GM18861 (cell line): Measurements from ENCODE around the gene GIPC2.
"Not testable (repeated sequence)": the region's sequence is repeated elsewhere in the genome, so short reads cannot be mapped to it uniquely, and the experiment has no call there.

ENCODE experiments used
- ATAC-seq: cut with Tn5 transposase; IDR thresholded peaks from one replicate; pipeline ENCODE4 v1.9.1; 2021; ENCODE audit not compliant: unreplicated experiment

Gene GIPC2

DNA sequence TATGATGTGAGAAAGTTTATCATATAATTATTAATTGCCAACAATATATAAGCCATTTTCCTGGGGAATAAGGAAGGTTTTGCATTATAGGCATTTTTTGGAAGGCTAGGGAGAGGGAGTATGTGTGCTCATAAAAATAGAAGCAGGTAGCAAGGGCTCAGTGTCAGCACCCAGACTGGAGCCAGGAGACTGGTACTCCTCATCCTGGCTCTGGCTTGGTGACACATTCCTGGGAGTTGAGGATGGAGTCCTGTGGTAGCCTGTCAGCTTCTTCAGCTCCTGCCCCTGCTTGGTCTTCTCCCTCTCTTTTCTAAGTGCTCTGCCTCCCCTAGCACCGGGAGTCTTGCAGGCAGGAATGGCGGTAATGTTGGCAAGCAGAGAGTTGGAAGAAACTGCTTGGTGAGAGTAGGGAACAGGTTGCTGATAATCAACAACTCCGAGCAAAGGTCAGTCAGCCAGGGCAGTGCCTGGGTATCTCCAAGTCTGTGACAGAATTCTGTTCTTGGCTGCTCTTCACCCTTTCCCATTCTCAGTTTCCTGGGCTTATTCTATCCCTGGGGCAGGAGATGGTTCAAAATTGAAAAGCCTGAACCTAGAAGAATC is 23.0 kb downstream of the GIPC2 start:
- no peak for ATAC-seq

DNA sequence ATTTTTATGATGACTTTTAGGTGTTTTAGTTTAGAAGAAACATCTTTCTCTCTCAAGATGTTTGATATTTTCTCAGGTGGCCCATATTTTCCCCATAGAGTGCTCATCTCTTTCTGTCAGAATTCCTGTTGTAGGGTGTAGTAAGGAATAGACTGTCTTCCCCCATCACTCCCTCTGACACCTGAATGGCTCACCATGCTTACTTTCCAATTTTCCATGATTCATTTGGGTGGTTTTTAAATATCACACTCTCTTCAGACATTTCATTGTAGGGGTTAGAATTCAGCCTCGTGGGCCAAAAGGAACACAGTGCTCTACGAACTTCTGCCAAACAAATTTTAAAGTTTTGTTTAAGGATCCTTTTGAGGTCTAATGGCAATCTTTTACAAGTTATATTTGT is 24.0 kb downstream of the GIPC2 start:
- no peak for ATAC-seq

- no peak for ATAC-seq
Observed at GRCh38 chr1:78070210-78070609, 24.4 kb downstream of the GIPC2 start.

GRCh38 chr1:78070758-78071157 is 25.0 kb downstream of the GIPC2 start:
- no peak for ATAC-seq

- no peak for ATAC-seq
Observed at GRCh38 chr1:78071696-78072095, 25.9 kb downstream of the GIPC2 start.

- ATAC-seq: no peak
Observed at GRCh38 chr1:78072216-78072615, 26.4 kb downstream of the GIPC2 start.

DNA sequence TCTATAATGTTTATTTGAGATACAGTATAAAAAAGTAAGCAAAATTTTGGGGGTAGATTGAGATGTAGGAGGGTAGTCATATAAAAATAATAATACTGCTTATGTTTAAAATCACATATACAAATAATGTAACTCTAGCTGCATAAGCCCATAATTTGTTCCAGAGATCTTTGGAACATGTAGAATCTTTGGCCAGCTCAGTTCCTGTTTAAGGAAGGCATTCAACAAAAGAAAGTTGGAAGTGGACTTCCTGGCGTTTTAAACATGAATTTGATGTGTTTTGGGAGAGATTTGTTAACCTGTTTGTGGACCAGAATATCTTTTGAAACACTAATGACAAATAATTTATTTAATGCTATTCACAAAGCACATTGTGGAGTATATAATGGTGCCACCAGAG is 27.7 kb downstream of the GIPC2 start:
- ATAC-seq: no peak

DNA sequence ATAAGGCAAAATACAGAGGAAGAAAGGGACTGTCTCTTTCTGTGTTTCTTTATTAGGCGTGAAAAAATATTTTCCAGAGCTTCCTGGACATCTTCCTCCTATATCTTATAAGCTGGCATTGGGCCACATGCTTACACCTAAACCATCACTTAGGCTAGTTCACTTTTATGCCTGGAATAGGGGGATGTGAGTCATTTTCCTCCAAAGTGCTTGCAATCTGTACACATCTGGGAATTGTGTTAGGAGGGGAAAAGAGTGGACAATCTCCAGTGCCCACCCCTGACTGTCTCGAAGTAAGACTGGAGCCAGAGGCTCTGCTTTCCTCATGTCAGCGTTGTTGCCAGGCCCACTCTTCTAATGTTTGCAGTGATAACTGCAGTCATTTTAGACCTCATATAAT is 29.9 kb downstream of the GIPC2 start:
- no peak for ATAC-seq

DNA sequence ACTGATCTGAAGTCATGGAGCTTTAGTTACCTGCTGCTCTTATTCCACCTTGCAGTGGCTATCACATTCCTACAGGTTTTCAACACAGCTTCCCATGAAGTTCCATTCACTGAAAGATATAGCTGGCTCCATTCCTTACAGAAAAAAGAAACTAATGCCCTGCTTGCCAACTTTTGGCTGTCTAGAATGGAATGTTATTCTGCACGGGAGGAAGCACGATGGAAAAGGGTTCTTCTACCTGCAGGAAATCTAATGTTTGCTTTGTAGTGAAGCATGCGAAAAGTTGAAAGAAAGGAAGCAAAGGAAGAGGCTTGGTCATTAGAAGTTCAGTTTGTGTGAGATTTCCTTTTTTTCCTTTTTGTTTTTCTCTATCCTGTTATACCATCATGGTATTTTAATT is 32.6 kb downstream of the GIPC2 start:
- no peak for ATAC-seq

DNA sequence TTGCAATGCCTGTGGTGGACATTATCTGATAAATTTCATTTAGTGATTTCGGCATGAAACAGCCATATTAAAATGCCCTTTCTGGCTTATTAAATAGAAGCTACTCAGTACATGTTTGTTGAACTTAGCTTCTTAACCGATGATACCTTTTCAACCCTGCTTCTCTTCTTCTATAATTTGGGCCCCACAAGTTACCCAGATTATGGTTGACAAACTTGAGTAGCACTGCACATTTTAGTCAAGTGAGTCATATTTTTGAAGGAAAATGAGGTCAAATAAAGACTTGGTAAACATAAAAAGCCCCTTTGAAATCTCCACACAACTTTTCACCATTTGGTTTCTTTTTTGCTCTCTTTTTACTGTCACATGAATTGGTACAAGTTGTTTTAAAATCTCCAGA is 33.8 kb downstream of the GIPC2 start:
- no peak for ATAC-seq

DNA sequence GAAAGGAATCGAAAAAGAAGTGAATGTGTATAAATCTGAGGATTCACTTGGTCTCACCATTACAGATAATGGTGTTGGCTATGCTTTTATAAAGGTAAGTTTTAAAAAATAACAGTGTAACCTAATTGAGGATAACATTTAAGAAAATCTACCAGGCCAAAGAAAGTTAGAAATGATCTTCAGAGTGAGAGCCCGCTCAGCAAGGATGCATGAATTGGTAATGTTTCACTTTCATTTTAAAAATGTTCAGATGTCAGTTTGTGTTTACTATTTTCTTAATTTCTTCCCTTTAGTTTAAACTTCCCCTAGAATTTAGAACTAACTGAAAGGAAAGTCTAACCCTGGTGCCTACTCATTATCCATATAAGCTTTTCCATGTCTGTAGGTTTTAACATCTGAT is 35.0 kb downstream of the GIPC2 start:
- peak; percentile 41 for ATAC-seq

- no peak for ATAC-seq
Observed at GRCh38 chr1:78081980-78082860, 36.5 kb downstream of the GIPC2 start.

DNA sequence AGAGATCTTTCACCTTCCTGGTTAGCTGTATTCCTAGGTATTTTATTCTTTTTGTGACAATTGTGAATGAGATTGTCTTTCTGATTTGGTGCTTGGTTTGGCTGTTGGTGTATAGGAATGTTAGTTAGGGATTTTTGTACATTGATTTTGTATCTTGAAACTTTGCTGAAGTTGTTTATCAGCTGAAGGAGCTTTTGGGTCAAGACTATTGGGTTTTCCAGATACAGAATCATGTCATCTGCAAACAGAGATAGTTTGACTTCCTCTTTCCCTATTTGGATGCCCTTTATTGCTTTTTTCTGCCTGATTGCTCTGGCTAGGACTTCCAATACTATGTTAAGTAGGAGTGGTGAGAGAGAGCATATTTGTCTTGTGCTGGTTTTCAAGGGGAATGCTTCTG is 38.9 kb downstream of the GIPC2 start:
- not testable (repeated sequence) for ATAC-seq

GRCh38 chr1:78086697-78087096 is 40.9 kb downstream of the GIPC2 start:
- no peak for ATAC-seq

DNA sequence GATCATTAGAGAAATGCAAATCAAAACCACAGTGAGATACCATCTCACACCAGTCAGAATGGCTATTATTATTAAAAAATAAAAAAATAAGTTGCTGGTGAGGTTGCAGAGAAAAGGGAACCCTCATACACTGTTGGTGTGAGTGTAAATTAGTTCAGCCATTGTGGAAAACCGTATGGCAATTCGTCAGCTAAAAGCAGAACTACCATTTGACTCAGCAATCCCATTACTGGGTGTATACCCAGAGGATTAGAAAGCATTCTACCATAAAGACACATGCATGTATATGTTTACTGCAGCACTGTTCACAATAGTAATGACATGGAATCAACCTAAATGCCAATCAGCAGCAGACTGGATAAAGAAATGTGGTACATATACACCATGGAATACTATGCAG is 42.2 kb downstream of the GIPC2 start:
- no peak for ATAC-seq

- no peak for ATAC-seq
Observed at GRCh38 chr1:78088486-78088885, 42.7 kb downstream of the GIPC2 start.

- ATAC-seq: no peak
Observed at GRCh38 chr1:78089010-78089409, 43.2 kb downstream of the GIPC2 start.

DNA sequence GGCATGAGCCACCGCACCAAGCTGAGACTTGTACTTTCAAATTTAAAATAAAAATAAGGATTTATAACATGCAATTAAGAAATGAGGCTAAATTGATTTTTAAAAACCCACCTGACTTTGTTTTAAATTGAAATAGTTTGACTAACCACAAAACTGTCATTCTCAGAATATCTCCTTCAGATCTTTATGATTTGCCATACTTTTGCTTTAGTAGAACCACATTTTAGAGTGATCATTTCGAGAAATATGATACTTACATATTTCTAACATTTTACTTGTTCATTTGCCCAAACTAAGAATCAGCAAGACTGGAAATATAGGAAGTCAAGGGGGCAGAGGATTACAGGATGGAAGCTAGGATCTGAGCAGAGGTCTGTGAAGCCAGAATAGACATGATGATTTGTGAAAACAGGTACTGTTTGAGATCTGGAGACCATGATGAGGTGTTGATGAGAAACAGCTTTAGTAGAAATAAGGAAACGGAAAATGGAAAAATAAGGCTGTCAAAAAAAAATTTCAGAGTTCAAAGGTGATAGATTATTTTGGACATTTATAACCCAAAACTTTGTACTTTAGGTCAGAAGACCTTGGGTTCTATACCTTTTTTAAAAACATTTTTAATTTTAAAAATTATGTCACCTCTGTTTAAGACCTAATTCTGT is 44.8 kb downstream of the GIPC2 start:
- no peak for ATAC-seq

GRCh38 chr1:78091215-78091813 is 45.5 kb downstream of the GIPC2 start:
- no peak for ATAC-seq

DNA sequence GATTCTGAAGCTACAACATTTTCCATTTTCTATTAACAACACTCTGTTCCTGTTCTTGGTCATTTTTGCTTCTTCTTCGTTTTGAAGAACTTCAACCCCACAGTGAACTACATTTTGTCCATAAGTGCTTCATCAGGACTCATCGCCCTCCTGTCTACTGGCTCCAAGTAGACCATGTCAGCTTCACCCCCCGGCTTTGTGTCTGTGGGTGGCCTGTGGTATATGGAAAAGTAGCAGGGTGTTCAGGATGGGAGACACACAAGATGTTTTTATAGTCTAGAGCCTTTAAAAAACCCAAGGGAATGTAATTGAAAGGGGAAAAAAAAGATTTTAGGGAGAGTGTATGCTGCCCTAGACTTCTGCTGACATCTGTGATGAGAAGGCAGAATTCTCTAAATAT is 46.1 kb downstream of the GIPC2 start:
- ATAC-seq: no peak

DNA sequence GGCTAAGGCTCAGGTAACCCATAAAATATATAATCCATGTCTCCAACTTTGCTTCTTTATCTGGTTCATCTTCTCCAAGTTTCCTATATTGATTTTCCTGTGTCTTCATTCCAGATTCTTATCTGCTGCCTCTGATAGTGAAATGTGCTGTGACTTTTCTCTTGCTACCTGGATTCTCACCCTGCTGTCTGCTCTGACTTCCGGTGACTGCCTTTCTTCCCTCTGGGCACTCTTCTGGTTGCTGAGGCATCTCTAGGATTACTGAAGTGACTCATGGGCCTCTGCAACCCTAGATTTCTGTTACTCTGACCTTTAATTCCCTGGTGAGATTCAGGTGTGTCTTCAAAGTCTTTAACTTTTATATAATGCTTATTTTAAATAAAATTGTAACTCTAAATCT is 46.9 kb downstream of the GIPC2 start:
- no peak for ATAC-seq

- no peak for ATAC-seq
Observed at GRCh38 chr1:78093560-78093959, 47.8 kb downstream of the GIPC2 start.
